Measurements from ENCODE around the gene SUSD3.

Gene SUSD3

DNA sequence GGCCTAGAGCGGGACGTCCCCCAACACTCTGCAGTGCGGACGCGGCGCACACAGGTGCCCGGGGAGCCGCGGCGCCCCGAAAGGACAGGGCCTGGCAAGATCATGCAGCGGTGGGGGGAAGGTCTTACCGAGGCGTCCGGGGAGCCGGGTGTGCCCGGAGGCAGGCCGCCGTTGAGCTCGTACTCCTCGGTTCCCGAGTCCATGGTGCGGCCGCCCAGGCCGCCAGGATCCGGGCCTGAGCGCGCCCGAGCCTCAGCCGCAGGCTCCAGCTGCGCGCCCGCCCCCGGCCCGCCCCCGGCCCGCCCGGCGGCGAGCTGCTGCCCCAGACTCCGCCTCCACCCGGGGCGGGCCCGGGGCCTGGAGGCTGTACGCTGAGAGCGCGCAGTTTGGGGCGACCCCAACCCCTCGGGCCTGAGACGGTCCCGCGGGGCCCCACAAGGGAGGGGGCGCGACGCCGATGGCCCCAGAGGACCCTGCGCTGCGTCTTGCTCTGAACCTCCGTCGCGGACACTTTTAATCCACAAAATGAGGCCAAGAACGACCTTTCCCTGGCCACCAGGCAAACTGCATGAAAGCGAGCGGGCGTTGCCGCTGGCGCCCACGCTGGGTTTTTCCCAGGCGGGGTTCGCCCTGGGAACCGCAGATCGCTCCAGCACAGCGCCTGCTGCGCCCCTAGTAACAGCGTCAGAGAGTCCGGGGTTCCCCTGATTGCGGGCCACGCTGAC is 75.7 kb downstream of the SUSD3 start, which contains the start of gene NINJ1:
NINJ1 (minus strand) TSS at position 237 of the 725 bp plus-strand sequence; CDS start at position 203, 34 bp downstream.
- DNase-seq (ENCODE audit: extremely low read depth in 1 of 2, low read depth in 1 of 2): peak; percentile 82 to 83

Measured in stimulated activated CD8-positive, alpha-beta memory T cell treated with anti-CD3 and anti-CD28 coated beads, Interleukin-7, amount 100 ng/mL, for 48 hours (primary cell).